SK-MEL-5 (cell line): ENCODE data around the gene ZNRF3. TPM values are rescaled to one million over a fixed set of nuclear protein-coding genes. Genes with fewer than 3 reads are reported as not detected.
"Not testable (repeated sequence)": the region's sequence is repeated elsewhere in the genome, so short reads cannot be mapped to it uniquely, and the experiment has no call there.

Experiments
- DNase-seq: peaks from one replicate; pipeline ENCODE4 v3.0.0-alpha.2; 2016; ENCODE audit warnings: low read depth, low spot score
- in situ Hi-C: cut with HindIII; loops from 2 replicates; pipeline ENCODE4 v1.10.0; 2016; ENCODE audit warnings: low sequenced_read_pairs, high pct_unique_total_duplicates, low pct_unique_long_range_greater_than_20kb
- total RNA-seq: library from RNA; depleted of rRNA; stranded (reverse); fragments of >200 nt; shearing (Covaris generic); gene quantifications from 2 replicates; pipeline ENCODE4 v1.2.3, GENCODE V29; 2014

Gene ZNRF3
- total RNA-seq, 1 experiment from 2014 or later = 4.3 TPM

DNA sequence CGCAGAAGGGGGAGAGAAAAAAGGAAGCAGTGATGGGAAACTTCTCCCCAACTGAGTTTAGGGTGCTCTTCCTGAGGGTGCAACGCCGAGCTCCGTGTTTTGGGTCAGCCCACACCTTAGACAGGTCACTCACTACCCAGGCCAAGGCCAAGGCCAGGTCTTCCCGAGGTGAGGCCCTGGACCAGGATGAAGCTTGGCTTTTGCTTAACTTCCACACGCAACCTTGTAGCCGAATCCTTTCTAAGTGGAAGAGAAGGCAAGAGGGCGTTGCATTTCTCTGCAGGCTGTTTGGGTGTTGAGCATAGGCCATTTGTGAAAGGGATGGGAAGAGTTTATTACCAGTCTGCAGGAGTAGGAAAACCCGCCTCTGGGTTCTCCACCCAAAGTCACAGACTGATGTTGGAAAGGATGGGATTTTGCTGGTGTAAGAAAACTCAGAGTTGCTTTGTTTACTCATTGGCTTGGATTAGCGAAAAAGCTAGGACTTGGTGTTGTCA, 191.0 kb downstream of the ZNRF3 start:
- in situ Hi-C loops = no loop called here
- no peak for DNase-seq

DNA sequence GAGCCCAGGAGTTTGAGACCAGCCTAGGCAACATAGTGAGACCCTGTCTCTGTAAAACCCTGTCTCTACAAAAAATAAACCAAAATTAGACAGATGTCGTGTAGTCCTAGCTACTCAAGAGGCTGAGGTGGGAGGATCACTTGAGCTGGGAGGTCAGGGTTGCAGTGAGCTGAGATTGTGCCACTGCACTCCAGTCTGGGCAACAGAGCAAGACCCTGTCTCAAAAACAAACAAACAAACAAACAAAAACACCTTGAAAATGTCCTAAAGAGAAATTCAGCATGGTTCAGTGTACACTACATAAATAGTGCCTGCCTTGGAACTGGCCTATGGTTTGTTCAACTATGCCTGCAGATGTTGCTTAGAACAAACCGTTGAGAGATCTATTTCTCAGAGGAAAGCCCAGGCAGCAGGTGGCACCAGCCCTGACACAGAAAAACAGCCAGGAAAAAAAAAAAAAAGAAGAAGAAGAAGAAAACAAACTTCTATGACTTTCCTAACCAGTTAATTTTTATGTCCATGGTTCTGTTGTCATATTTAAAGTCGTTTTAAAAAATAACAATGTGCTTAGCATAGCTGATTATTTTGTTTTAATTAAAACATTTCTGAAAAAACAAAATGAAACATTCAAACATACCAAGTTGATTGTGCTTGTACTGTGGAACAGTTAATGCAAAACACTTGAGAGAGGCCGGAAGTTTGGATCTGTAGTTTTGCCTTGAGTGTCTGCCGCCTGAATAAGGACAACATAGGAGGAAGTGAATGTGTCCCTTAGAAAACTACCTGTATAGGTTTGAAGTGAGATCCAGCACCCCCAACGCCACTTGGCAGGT, 194.9 kb downstream of the ZNRF3 start:
- in situ Hi-C loops = no loop called here
- DNase-seq = no peak

DNA sequence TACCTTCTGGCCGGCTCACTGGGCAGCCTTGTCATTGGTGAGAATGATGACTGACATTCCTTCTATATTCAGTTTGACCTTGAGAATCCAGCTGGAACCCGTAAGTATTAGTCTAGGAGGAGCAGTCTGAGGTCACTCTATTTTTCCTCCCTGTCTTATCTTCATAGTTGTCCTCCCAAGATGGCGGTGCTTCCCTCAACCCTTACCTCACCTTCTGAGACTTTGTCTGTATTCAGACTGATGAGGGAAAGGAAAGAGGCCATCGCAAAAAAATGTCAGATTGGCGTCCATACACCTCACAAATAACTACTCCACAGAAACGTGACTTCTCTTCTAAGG, 195.5 kb downstream of the ZNRF3 start:
- DNase-seq = no peak
- in situ Hi-C loops = no loop called here

DNA sequence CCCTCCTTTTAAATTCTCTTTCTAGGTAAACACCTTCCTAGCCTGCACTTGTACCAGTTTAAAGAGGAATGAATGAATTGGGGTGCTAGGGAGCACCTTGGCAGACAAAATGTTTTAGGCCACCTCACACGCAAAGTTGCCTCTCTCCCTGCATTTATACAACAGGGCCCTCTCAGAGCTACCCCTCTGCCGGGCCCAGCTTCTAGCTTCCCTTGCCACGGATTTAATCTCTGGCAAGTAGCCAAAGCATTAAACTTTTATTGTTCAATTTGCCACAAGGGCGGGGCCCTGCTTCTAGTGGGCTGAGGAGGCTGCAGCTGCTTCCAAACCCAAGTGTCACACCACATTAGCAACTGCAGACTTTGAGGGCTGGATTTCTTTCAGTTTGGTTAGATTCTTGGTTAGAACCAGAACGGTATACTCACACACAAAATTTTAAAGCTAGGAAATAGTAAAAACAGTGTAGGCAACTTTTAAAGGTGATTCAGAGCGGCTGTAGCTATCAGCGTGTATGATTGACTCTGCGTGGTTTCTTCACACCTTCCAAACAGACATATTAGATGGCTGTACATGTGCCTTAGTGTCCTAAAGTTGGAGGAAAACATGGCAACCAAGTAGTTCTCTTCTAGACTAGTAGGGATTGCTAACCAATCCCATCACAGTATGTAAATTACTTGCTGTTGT, 196.0 kb downstream of the ZNRF3 start:
- in situ Hi-C loops = no loop called here
- DNase-seq = no peak

DNA sequence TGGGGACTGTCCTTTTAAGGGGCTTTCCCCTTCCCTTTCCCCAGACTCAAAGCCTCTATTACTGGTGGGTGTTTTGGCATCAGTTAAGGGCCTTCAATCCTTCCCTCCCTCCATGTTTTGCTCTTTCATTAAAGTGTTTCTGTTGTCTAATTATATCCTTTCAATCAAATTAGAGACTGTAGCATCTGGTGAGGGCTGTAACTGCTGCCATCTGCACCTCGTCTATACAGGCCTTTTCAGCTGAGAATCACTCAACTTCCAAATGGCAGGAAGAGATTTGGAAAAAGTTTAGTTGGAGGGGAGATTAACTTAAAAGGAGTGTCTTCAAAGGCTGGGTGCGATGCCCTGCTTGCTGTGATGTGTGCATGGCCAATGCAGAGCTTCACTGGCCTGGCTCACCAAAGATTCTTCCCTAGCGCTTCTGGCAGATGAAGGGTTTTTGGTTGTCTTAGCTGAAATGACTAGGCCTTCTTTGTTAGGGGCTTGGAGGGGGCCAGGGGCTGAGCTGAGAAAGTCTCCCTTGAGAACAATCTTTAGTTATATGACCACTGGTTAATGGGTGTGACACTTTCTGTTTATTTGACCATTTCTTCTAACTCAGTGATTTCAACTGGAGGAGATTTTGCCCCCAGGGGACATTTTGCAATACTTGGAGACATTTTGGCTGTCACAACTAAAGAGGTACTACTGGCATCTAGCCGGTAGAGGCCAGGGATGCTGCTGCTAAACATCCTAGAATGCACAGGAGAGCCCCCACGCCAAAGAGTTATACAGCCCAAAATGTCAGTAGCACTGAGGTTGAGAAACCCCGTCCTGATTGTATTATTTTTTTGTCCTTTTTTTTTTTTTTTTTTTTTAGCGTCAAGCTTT, 197.0 kb downstream of the ZNRF3 start:
- DNase-seq = peak; percentile 68

DNA sequence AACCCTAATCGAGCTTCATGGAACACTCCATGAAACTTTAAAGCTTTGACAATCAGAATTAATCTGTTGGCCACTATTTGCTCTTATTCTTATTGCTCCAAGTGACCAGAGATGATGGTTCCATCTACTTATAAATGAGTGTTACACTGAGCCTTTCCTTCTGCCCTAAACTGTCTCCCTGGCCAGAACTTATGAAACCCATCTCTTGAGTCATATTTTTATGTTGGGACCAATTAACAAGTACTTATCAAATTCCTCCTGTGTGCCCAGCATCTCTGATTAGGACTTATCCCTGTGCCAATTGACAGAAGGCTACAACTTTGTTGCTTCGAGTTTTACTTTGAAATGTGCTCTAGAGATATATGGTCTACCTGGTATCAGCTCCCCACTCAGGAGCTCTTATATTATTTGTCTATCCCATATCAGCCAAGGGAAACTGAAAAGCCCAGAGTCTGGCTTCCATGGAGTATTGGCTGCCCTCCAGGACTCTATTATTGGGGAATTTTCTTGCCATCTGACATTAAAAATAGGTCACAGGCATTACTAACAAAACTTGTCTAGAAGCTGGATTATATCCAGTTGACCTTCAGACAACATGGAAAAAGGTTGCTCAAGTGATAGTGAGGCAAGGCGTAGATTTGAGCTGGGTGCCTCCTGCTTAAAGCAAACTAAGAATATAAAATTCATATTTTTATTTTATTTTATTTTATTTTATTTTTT, 198.3 kb downstream of the ZNRF3 start:
- in situ Hi-C loops = no loop called here
- DNase-seq = no peak

More for the DNA sequence above, 197.0 kb downstream of the ZNRF3 start:
- in situ Hi-C loops = no loop called here

DNA sequence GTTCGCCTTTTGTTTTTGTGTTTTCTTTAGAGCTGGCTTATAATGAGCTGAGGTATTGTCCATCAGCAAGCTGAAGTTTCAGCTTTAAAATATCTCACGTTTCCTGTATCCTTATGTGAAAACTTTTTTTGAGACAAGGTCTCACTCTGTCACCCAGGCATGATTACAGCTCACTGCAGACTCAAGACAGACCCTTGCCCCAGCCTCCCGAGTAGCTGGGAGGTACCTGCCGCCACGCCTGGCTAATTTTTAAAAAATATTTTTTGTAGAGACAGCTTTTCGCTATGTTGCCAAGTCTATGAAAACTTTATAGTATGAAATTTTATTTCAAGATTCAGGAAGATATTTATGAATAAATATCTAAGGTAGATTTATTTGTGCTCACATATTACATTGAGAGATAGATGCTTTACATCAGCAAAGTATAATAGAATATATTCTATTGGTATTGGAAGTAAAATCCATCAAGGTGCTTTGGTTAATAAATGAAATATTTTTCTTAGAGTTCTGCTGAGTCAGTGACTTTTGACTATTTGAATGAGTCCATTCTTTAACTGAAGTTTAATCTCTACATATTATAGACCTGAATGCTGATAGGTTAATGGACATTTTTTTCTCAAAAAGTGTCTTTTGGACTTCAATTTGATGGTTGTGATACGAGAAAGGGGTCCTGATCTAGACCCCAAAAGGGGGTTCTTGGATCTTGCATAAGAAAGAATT, 199.6 kb downstream of the ZNRF3 start:
- in situ Hi-C loops = no loop called here
- DNase-seq = no peak

DNA sequence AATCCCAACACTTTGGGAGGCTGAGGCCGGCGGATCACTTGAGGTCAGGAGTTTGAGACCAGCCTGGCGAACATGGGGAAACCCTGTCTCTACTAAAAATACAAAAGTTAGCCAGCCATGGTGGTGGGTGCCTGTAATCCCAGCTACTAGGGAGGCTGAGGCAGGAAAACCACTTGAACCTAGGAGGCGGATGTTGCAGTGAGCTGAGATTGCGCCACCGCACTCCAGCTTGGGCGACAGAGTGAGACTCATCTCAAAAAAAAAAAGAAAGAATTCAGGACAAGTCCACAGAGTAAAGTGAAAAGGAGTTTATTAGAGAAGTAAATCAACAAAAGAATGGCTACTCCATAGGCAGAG, 200.2 kb downstream of the ZNRF3 start:
- in situ Hi-C loops, DNase-seq: not testable (repeated sequence)

DNA sequence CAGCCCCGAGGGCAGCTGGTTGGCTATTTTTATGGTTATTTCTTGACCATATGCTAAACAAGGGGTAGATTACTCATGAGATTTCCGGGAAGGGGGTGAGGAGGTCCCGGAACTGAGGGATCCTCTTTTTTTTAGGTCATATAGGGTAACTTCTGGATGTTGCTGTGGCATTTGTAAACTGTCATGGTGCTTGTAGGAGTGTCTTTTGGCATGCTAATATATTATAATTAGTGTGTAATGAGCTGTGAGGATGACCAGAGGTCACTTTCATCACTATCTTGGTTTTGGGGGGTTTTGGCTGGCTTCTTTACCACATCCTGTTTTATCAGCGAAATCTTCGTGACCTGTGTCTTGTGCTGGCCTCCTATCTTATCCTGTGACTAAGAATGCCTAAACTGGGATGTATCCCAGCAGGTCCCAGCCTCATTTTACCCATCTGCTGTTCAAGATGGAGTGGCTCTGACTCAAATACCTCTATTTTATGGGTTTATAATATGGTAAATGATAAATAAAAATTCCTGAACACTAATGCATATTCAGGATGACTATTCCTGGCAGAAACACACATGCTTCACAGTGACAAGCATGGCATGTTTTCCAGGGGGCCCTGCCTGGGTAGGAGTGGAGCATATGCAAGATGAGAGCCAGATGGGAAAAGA, 200.7 kb downstream of the ZNRF3 start:
- in situ Hi-C loops = no loop called here

DNA sequence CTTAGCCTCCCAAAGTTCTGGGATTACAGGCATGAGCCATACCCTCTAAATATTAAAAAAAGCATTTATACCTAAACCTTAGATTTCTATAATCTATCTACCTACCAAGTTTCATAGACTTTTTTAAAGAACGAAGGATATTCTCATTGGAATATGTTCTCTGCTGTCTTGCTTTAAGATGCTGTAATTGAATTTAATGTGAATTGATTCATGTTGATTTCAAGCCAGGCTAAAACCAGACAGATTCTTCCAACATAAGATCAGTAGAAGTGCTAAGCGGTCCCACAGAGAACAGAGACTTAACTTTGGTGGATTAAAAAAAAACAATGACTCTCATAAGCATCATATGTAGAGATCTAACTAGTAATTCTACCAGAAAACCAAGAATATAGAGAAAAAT, 203.6 kb downstream of the ZNRF3 start:
- in situ Hi-C loops = no loop called here
- DNase-seq = no peak

More for the DNA sequence above, 200.7 kb downstream of the ZNRF3 start:
- no peak for DNase-seq

DNA sequence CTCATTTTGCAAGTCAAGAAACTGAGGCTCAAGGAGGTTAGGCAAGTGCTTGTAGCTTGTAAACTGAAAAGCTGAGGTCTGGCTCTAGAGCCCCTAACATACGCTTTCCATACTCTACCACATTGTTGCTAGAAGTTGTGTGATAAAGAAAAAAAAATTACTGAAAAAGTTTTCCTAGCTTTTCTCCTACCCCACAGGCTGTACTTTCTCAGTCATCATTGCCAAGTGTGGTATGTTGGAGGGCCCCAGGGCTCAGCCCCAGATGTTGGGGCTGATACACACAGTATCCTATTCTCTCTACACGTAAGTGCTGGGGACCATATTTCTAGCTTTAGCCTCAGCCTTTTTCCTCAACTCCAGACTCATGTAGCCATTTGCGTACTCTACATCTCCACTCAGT, 205.4 kb downstream of the ZNRF3 start:
- no peak for DNase-seq
- in situ Hi-C loops = no loop called here

DNA sequence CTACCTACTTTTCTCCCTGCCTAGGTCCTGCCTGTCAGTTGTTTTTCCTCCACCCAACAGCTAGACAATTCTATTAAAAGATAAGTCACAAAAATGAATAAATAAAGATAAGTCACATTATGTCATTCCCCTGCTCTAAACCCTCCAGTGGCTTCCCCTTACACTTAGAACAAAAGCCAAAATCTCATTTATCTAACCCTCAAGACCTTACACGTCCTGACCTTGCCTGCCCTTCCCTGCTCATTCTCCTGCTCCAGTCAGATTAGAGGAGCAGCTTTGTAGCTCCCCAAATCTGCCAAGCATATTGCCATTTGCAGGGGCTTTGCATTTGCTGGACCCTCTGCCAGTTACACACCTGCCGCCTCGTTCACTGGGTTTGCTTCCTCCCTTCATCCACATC, 206.1 kb downstream of the ZNRF3 start:
- no peak for DNase-seq
- in situ Hi-C loops = no loop called here

DNA sequence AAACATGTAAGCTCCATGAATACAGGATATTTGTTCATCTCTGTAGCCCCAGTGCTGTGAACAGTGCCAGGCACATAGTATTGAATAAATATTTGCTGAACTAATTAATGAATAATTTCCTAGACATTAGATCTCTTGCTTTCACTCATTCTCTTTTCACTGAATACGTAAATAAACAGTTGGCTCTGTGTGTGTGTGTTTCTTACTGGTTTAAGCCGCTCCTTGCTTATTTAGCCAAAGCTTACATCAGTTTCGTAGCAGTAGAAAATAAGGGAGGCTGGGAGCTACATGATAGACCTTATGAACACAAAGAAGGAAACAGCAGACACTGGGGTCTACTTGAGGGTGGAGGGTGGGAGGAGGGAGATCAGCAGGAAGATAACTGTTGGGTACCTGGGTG, 206.7 kb downstream of the ZNRF3 start:
- in situ Hi-C loops = no loop called here
- no peak for DNase-seq

DNA sequence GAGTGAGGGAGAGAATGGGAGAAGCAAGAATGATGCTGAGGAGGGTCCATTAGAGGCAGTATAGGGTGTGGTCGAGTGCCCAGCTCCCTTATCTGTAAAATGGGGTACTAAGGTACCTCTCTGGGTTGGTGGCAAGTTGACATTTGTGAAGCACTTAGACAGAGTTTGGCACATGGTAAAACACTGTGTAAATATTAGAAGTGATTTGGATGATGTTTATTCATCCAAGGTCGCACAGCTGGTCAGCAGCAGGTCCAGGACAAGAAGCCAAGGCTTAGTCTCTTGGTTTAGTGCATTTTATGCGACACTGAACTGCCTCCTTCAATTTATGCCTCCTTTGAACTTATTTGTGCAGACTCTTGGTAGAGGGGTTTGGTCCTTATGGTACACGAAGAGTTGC, 208.9 kb downstream of the ZNRF3 start:
- in situ Hi-C loops = no loop called here
- DNase-seq = no peak

DNA sequence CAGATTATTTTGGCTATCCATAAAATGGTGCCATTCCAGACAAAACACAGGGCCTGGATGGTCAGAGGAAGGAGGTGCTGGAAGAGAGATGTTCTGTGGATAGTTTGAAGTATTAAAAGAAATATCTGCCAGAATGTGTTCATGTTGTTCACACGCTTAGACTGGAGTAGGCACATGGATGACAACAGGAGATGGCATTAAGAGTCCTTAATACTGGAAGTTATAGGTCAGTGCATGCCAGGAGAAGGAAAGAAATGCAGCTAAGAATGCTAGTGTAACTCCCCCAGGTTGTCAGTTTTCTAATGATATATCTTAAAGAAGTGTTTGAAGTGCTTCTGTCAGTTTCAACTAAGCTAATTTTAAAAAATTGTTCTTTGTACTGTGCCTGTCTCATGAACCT, 209.7 kb downstream of the ZNRF3 start:
- in situ Hi-C loops = no loop called here
- no peak for DNase-seq

DNA sequence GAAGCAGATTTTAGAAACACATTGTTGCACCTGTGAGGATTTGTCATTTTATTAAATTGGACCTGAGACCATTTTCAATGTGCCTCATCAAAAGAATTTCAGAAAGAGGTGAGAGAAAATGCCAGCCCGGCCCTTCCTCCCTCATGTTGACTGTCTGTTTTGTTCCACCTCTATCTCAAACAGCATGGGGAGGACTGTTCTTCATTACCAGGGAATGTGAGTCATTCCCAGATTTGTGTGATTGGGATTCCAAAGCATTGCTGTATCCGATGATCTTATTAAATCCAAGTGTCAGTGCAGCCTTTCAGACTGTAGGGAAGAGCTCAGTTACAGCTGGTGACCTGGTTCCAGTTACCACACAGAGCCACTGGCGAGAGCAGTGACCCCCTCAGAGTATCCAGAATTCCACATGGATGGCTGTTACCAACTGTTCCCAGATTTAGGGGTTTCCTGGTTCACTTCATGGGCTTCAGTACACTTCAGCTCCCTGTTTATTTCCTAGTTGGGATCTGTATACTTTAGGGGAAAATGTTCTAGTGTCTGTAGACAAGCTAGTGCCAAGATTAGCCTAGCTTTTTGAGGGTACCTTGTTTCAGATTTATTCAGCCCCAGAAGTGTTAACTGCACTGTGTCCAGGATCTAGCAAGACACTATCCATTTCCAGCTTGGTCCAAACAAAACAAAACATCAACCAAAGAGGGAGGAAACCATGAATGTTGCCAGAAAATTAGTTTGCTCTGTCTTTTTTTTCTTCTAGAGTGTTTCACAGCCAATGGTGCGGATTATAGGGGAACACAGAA, 210.3 kb downstream of the ZNRF3 start:
- no peak for DNase-seq

More for the DNA sequence above, 210.3 kb downstream of the ZNRF3 start:
- in situ Hi-C loops = no loop called here
